Measurements from ENCODE around the gene BCOR. TPM values are rescaled to one million over a fixed set of nuclear protein-coding genes. Genes with fewer than 3 reads are reported as not detected.

The BCOR gene
- total RNA-seq, 1 experiment from 2014 or later = 58.8 TPM

DNA sequence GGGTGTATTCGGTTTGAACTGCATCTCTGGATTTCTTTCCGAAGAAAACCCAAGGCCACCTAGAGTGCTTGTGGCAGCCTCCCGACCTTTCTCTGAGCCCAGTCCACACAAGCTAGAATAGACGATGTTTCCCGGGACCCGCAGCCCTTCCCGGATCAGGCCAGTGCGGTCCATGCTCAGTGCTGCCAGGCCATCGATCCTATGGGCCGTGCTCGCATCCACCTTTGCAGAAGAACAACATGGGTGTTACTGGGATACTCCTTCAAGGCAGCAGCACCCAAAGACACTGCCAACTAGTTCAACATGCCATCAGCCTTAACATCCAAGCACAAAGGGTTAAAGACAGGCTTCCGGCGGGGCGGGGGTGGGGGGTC, 22.8 kb downstream of the BCOR start:
- BruUV-seq (replicated peaks) = no TSS peak
- CTCF ChIA-PET = no interaction called here
- no peak overlapping the region for H3K4me3 ChIP-seq (ENCODE audit: low read depth, low read length, poor library complexity, severe bottlenecking)

DNA sequence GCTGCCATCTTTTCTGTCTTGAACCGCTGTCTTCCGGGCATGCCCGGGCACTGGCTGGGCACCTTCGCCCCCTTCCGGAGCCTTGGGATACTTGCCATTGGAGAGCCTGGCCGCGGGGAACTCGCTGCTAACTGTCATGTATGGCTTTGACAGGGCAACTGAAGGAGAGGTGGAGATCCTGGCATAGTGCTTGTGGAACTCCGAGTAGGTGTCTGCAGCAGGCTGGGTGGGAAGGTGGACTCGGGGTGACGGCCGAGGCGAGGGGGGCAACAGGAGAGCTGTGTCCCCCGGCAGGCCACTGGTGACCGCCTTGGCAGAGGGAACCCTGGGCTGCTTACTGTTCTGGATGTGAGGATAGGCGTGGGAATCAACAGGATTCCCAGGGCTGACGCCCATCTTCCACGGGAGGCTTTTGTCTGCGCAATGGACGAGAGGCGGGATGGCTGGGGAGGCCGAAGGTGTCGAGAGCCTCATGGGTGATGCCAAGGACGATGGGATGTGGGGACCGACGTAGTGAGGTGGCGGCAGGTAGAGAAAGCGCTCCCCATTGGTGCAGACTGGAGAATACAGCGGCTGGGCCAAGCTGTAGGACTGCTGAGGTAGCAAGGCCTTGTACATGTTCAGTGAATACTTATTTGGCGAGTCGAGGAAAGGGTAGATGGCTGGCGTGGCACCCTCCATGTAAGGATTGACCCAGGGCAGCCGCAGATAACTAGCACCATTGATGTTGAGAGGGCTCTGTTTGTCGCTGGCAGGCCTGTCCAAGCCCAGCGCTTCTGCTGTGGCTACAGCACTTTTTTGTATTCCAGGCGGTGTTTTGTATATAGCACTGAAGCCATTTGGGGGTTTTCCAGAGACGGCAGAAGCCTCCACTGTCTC, 23.4 kb downstream of the BCOR start:
- CTCF ChIA-PET = no interaction called here
- DNase-seq (ENCODE audit: low spot score) = no peak

More for the DNA sequence above, 22.8 kb downstream of the BCOR start:
- Histone ChIP-seq H3K4me1 (ENCODE audit: insufficient read depth, low read length, poor library complexity, severe bottlenecking) (peaks cover 11% of the 10 kb centered on the region), H3K27ac (ENCODE audit: low read depth, low read length, poor library complexity, severe bottlenecking) (no peak overlapping the region), H3K9me3 (ENCODE audit: low read depth, low read length, poor library complexity, severe bottlenecking) (no peaks in the 10 kb centered on the region), H3K36me3 (ENCODE audit: insufficient read depth, low read length, poor library complexity, severe bottlenecking) (peaks cover 41% of the 10 kb centered on the region), H3K27me3 (replicated peaks; ENCODE audit: insufficient read depth, low read depth, low read length, poor library complexity) (no peaks in the 10 kb centered on the region)
- DNase-seq (ENCODE audit: low spot score) = no peak
- TF ChIP-seq EZH2 (IDR thresholded peaks at IDR 0.05; ENCODE audit: borderline replicate concordance, low read depth, low read length, poor library complexity, severe bottlenecking) = no peak
- TF ChIP-seq, protein P1, sequence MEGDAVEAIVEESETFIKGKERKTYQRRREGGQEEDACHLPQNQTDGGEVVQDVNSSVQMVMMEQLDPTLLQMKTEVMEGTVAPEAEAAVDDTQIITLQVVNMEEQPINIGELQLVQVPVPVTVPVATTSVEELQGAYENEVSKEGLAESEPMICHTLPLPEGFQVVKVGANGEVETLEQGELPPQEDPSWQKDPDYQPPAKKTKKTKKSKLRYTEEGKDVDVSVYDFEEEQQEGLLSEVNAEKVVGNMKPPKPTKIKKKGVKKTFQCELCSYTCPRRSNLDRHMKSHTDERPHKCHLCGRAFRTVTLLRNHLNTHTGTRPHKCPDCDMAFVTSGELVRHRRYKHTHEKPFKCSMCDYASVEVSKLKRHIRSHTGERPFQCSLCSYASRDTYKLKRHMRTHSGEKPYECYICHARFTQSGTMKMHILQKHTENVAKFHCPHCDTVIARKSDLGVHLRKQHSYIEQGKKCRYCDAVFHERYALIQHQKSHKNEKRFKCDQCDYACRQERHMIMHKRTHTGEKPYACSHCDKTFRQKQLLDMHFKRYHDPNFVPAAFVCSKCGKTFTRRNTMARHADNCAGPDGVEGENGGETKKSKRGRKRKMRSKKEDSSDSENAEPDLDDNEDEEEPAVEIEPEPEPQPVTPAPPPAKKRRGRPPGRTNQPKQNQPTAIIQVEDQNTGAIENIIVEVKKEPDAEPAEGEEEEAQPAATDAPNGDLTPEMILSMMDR (conservative IDR thresholded peaks at IDR 0.05; ENCODE audit: low read depth, low read length) = no peak
- POLR2A ChIA-PET (ENCODE audit: low non-redundant PET) = no interaction called here
- intact Hi-C loops (cut with micrococcal nuclease; ENCODE audit: unreplicated experiment) = no loop called here

DNA sequence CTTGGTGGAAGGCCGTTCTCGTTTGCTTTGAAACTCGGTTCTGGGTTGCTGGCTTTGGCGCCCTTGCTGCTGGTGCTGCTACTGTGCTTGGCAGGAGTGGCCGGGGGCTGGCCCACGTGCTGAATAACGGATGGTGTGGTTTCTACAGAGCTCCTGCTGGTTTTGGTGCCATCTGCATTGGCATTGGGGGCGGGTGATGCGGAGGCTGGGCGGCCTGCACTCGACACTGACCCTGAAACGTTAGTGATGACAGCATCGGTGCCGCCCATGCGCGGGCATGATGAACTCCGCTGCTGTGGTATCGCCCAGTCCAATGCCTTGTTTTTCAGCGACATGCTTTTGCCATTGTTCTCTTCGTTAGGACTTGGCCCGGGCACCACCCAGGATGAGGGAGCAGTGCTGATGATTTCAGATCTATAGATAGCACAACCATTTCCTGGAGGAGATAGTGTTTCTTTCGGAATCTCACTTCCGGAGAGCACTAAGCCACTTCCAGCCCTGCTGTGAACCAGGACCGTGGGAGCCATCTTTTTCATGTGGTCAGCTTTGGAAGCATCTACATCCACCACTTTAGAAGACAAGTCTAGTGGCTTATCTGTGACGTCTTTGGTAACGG, 24.2 kb downstream of the BCOR start:
- Histone ChIP-seq H3K27me3 (replicated peaks; ENCODE audit: insufficient read depth, low read depth, low read length, poor library complexity) (no peaks in the 10 kb centered on the region), H3K4me3 (ENCODE audit: low read depth, low read length, poor library complexity, severe bottlenecking) (no peak overlapping the region), H3K36me3 (ENCODE audit: insufficient read depth, low read length, poor library complexity, severe bottlenecking) (peaks cover 45% of the 10 kb centered on the region), H3K9me3 (ENCODE audit: low read depth, low read length, poor library complexity, severe bottlenecking) (no peaks in the 10 kb centered on the region), H3K4me1 (ENCODE audit: insufficient read depth, low read length, poor library complexity, severe bottlenecking) (no peaks in the 10 kb centered on the region), H3K27ac (ENCODE audit: low read depth, low read length, poor library complexity, severe bottlenecking) (no peak overlapping the region)
- POLR2A ChIA-PET (ENCODE audit: low non-redundant PET) = no interaction called here
- DNase-seq (ENCODE audit: low spot score) = no peak
- TF ChIP-seq, protein P1 (conservative IDR thresholded peaks at IDR 0.05; ENCODE audit: low read depth, low read length) = no peak
- TF ChIP-seq EZH2 (IDR thresholded peaks at IDR 0.05; ENCODE audit: borderline replicate concordance, low read depth, low read length, poor library complexity, severe bottlenecking) = no peak
- intact Hi-C loops (cut with micrococcal nuclease; ENCODE audit: unreplicated experiment) = no loop called here
- no TSS peak for BruUV-seq (replicated peaks)
- CTCF ChIA-PET = no interaction called here

More for the DNA sequence above, 23.4 kb downstream of the BCOR start:
- TF ChIP-seq, protein P1 (conservative IDR thresholded peaks at IDR 0.05; ENCODE audit: low read depth, low read length) = no peak
- no peak for TF ChIP-seq EZH2 (IDR thresholded peaks at IDR 0.05; ENCODE audit: borderline replicate concordance, low read depth, low read length, poor library complexity, severe bottlenecking)
- Histone ChIP-seq H3K4me3 (ENCODE audit: low read depth, low read length, poor library complexity, severe bottlenecking) (no peak overlapping the region), H3K9me3 (ENCODE audit: low read depth, low read length, poor library complexity, severe bottlenecking) (no peaks in the 10 kb centered on the region), H3K27ac (ENCODE audit: low read depth, low read length, poor library complexity, severe bottlenecking) (no peak overlapping the region), H3K36me3 (ENCODE audit: insufficient read depth, low read length, poor library complexity, severe bottlenecking) (peaks cover 45% of the 10 kb centered on the region), H3K4me1 (ENCODE audit: insufficient read depth, low read length, poor library complexity, severe bottlenecking) (peaks cover 5% of the 10 kb centered on the region), H3K27me3 (replicated peaks; ENCODE audit: insufficient read depth, low read depth, low read length, poor library complexity) (no peaks in the 10 kb centered on the region)
- POLR2A ChIA-PET (ENCODE audit: low non-redundant PET) = no interaction called here
- intact Hi-C loops (cut with micrococcal nuclease; ENCODE audit: unreplicated experiment) = no loop called here
- no TSS peak for BruUV-seq (replicated peaks)
